ENCODE results near the gene FKBP6. TPM values are rescaled to one million over a fixed set of nuclear protein-coding genes. Genes with fewer than 3 reads are reported as not detected.

The FKBP6 gene
- total and polyA plus RNA-seq, 9 of the 15 experiments (the other 6 are each of a cell fraction or from before 2014, with no cell fraction given): not detected

DNA sequence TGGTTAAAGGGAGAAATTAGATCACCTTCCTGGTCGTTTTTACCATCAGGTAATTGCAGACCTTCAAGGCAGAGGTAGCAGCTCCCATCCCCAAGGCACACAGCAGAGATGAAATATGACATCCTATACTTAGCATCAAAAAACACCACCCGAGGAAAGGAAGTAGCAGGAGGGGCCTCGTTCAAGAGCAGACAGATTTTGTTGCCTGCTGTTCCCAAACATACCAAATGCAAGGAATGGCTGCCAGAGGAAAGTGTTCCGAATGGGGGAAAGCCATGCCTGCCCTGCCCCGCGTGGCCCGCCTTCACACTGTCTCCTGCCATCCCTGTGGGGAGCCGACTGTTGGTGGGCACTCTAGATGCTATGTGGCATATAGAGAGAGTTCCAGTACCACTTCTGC is 18.0 kb downstream of the FKBP6 start (continued):
- TF ChIP-seq, protein P1, sequence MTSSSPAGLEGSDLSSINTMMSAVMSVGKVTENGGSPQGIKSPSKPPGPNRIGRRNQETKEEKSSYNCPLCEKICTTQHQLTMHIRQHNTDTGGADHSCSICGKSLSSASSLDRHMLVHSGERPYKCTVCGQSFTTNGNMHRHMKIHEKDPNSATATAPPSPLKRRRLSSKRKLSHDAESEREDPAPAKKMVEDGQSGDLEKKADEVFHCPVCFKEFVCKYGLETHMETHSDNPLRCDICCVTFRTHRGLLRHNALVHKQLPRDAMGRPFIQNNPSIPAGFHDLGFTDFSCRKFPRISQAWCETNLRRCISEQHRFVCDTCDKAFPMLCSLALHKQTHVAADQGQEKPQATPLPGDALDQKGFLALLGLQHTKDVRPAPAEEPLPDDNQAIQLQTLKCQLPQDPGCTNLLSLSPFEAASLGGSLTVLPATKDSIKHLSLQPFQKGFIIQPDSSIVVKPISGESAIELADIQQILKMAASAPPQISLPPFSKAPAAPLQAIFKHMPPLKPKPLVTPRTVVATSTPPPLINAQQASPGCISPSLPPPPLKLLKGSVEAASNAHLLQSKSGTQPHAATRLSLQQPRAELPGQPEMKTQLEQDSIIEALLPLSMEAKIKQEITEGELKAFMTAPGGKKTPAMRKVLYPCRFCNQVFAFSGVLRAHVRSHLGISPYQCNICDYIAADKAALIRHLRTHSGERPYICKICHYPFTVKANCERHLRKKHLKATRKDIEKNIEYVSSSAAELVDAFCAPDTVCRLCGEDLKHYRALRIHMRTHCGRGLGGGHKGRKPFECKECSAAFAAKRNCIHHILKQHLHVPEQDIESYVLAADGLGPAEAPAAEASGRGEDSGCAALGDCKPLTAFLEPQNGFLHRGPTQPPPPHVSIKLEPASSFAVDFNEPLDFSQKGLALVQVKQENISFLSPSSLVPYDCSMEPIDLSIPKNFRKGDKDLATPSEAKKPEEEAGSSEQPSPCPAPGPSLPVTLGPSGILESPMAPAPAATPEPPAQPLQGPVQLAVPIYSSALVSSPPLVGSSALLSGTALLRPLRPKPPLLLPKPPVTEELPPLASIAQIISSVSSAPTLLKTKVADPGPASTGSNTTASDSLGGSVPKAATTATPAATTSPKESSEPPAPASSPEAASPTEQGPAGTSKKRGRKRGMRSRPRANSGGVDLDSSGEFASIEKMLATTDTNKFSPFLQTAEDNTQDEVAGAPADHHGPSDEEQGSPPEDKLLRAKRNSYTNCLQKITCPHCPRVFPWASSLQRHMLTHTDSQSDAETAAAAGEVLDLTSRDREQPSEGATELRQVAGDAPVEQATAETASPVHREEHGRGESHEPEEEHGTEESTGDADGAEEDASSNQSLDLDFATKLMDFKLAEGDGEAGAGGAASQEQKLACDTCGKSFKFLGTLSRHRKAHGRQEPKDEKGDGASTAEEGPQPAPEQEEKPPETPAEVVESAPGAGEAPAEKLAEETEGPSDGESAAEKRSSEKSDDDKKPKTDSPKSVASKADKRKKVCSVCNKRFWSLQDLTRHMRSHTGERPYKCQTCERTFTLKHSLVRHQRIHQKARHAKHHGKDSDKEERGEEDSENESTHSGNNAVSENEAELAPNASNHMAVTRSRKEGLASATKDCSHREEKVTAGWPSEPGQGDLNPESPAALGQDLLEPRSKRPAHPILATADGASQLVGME (CRISPR knock-in tag; IDR thresholded peaks at IDR 0.05): no peak
- TF ChIP-seq MXI1 (IDR thresholded peaks at IDR 0.05; ENCODE audit: low read depth, low read length) (no peak), CLOCK (CRISPR knock-in tag; IDR thresholded peaks at IDR 0.05; ENCODE audit: borderline replicate concordance) (no peak)
